GM23338 (cell line): ENCODE measurements around the gene APPBP2.

Experiments used
- EZH2 ChIP-seq: fragments of 200-600 bp; sonication (generic); IDR thresholded peaks from one replicate; pipeline ENCODE4 v1.8.0; 2017; ENCODE audit warnings: antibody characterized with exemption, mild to moderate bottlenecking, low read depth; ENCODE audit not compliant: unreplicated experiment
- POLR2AphosphoS5 ChIP-seq: IDR thresholded peaks from 2 replicates; pipeline ENCODE4 v1.6.1; 2016; ENCODE audit warnings: antibody characterized with exemption, low read depth
- TF ChIP-seq, protein P1 (sequence below), 2 experiments: fragments of 200-600 bp in 1 of 2; sonication (generic) in 1 of 2; conservative IDR thresholded peaks; 2 replicates each; pipeline versions ENCODE4 v1.5.1 to v1.6.1; 2016 to 2017; ENCODE audit warnings: antibody characterized with exemption in 2 of 2, low read depth in 2 of 2, mild to moderate bottlenecking in 2 of 2, moderate library complexity in 1 of 2

- TF ChIP-seq, protein P1, sequence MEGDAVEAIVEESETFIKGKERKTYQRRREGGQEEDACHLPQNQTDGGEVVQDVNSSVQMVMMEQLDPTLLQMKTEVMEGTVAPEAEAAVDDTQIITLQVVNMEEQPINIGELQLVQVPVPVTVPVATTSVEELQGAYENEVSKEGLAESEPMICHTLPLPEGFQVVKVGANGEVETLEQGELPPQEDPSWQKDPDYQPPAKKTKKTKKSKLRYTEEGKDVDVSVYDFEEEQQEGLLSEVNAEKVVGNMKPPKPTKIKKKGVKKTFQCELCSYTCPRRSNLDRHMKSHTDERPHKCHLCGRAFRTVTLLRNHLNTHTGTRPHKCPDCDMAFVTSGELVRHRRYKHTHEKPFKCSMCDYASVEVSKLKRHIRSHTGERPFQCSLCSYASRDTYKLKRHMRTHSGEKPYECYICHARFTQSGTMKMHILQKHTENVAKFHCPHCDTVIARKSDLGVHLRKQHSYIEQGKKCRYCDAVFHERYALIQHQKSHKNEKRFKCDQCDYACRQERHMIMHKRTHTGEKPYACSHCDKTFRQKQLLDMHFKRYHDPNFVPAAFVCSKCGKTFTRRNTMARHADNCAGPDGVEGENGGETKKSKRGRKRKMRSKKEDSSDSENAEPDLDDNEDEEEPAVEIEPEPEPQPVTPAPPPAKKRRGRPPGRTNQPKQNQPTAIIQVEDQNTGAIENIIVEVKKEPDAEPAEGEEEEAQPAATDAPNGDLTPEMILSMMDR (conservative IDR thresholded peaks at IDR 0.05; ENCODE audit: low read depth in 2 of 2), result no peak
- TF ChIP-seq EZH2 (no peak), POLR2AphosphoS5 (no peak)
These were observed 13.8 kb upstream of the APPBP2 start for GRCh38 chr17:60539807-60540206.
